Stimulated activated naive CD8-positive, alpha-beta T cell treated with anti-CD3 and anti-CD28 coated beads, Interleukin-15, amount 100 ng/mL, for 72 hours (primary cell): ENCODE data around the gene SPATS2L.
"Not testable (repeated sequence)": the region's sequence is repeated elsewhere in the genome, so short reads cannot be mapped to it uniquely, and the experiment has no call there.

Source experiments
- ATAC-seq: fragments of 150-1000 bp; cut with Tn5 transposase; 2 replicates; pipeline ENCODE4 v1.10.0; 2021; ENCODE audit warnings: mild to moderate bottlenecking, moderate library complexity
- DNase-seq, 2 donors: peaks; one replicate each; pipeline ENCODE4 v3.0.0; 2021 to 2022
- H3K27ac Mint-ChIP-seq, 2 donors: one replicate each; pipeline ENCODE4 v1.8.0; 2022; ENCODE audit warnings: mild to moderate bottlenecking in 2 of 2, mixed read lengths in 2 of 2, moderate library complexity in 2 of 2
- H3K27me3 Mint-ChIP-seq: one replicate; pipeline ENCODE4 v1.8.0; 2022; ENCODE audit warnings: mixed read lengths
- H3K4me1 Mint-ChIP-seq: one replicate; pipeline ENCODE4 v1.8.0; 2022; ENCODE audit warnings: mild to moderate bottlenecking, mixed read lengths
- H3K4me3 Mint-ChIP-seq, 2 donors: one replicate each; pipeline ENCODE4 v1.8.0; 2022; ENCODE audit warnings: mild to moderate bottlenecking in 2 of 2, mixed read lengths in 2 of 2, moderate library complexity in 1 of 2
- H3K9me3 Mint-ChIP-seq, 2 donors: one replicate each; pipeline ENCODE4 v1.8.0; 2022; ENCODE audit warnings: mixed read lengths in 2 of 2

Gene SPATS2L

DNA sequence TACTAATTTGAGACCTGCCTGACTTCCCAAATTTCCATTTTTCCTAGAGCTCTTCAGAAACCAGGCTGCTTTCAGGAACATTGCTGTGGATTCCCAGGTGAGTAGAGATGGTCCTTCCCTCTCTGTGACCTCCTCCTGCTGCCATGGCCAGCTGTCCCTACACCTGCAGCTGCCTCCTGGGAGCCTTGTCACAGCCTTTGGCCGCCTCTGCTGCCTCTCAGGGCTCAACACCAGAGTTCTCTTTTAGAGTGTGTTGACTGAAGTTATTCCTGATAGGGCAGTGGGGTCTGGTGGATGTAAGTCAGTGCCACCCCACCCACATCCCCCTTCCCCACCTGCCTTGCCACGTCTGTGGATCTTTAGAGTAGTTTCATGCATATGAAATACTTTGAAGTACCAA lies 22.9 kb downstream of the SPATS2L start:
- Mint-ChIP-seq H3K27ac (no peak overlapping the region), H3K4me1 (no peaks in the 10 kb centered on the region), H3K27me3 (peaks cover 16% of the 10 kb centered on the region), H3K9me3 (no peaks in the 10 kb centered on the region), H3K4me3 (no peak overlapping the region)
- no peak for DNase-seq
- no peak for ATAC-seq

DNA sequence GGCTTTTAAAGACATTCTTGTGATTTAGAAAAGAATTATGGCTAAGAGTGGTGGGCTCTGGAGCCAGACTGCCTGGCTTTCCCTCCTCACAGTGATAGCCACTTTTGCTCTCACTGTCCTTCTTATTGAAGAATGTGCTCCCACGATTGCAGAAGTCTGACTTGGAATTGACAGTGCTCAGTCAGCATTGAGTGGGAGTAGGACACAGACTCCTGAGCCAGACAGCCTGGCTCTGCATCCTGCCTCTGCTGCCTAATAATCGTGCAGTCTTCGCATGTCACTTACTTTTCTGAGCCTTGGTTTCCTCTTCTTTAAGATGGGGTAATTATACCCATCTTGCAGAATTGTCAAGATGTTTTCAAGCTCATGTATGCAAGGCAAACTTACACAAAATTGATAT lies 23.3 kb downstream of the SPATS2L start:
- H3K27ac Mint-ChIP-seq: peak overlapping the region in 1 of 2 donors; percentile 42
- H3K9me3 Mint-ChIP-seq: no peaks in the 10 kb centered on the region
- no peak overlapping the region for H3K4me3 Mint-ChIP-seq
- H3K4me1 Mint-ChIP-seq: no peaks in the 10 kb centered on the region
- H3K27me3 Mint-ChIP-seq: peaks cover 16% of the 10 kb centered on the region
- no peak for DNase-seq
- no peak for ATAC-seq

DNA sequence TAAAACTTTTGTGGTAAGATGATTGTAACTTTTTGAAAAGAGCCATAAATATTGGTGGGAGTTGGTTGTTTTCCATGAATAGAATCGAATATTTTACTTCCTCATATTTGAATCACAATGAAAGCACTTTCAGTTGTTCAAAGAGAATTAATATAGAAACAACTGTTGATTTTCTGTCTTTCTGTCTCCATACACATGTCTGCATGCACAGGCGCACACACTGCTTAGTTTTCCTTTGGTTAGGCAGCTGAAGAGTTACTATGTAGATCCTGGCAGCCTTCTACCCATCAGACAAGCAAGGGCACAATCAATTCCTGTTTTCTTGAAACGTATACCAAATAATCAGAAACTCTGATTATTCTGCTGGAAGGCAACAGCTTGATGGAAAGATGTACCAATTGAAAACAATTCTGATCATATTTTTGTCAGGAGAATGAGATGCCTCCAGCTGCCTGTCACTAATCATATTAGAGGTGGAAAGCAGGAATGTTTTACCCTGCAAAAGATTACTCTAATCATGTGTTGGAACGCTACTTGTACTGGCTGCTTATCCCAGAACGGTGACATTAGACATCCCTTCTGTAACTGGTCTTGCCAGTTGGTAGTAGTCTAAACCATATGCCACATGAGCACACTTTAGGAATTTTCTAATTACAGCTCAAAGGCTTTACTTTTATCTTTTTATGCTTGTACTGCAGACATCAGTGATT lies 24.0 kb downstream of the SPATS2L start:
- DNase-seq (no peak), ATAC-seq (no peak)
- Mint-ChIP-seq H3K27ac (no peak overlapping the region), H3K4me1 (no peaks in the 10 kb centered on the region), H3K9me3 (no peaks in the 10 kb centered on the region), H3K4me3 (no peak overlapping the region), H3K27me3 (peaks cover 16% of the 10 kb centered on the region)

DNA sequence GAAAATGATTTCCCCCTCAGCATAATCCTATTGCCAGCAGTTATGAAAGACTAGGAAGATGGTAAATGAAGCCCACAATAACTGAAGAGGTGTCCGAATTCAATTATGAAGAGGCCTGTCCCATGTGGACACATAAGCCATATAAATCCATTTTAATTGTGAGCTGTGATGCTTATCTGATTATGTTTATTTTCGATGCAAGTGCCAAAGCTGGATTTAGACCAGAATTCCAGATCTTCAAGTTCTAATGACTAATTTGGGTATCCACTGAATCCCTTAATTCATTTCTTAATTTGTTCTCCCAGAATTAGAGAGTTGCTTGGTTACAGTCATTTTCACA lies 24.5 kb downstream of the SPATS2L start:
- Mint-ChIP-seq H3K27me3 (peaks cover 16% of the 10 kb centered on the region), H3K9me3 (no peaks in the 10 kb centered on the region), H3K27ac (no peak overlapping the region), H3K4me1 (no peaks in the 10 kb centered on the region), H3K4me3 (no peak overlapping the region)
- DNase-seq: no peak
- ATAC-seq: no peak

DNA sequence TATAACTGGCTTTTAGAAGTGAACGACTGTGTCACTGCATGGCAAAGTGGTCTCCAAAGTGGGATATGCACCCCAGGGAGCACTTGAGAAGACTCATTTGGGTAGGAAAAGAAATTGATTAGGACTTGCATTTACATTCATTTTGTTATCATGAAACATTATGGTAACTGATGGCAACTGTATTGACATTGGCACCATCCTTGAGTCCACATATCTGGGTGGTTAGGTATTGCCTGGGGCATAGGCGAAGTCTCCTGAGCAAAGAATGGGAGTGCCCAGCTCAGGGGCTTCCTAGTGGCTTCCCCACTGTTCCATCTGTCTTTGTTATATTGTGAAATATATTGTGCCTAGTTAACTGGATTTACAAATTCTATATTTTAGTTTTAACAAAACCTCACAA lies 29.2 kb downstream of the SPATS2L start:
- no peak for ATAC-seq
- DNase-seq: no peak
- peaks cover 11% of the 10 kb centered on the region for H3K27me3 Mint-ChIP-seq
- H3K4me1 Mint-ChIP-seq: no peaks in the 10 kb centered on the region
- H3K4me3 Mint-ChIP-seq: no peak overlapping the region
- H3K9me3 Mint-ChIP-seq: no peaks in the 10 kb centered on the region
- H3K27ac Mint-ChIP-seq: no peak overlapping the region

DNA sequence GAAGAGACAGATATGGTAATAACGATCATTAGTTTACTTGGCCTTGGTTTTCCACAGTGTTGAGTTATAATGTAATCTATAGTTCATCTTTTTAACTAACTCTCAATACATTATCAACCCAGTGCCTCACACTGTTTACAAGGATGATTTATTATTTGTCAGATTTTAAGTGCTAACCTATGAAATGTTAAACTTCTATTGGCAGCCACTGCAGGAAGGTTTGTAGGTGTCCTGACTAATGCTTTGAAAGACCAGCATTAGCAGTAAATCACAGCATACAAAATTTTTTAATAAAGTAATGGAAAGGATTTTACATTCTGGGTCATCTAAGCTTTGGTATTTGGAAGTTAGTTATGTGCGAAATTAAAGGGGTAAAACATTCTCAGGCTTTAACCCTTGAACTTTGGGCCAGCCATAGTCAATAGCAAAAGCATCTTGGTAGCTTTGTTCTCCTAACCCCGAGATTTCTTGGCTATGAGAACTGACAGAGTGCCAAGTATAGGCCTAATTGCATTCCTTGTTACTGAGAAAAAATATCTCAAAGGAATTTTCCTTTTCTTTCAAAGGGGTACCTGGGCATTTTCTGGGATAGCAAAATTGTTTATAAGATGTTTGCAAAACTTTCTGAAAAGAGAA lies 30.6 kb downstream of the SPATS2L start:
- Mint-ChIP-seq H3K27me3 (no peaks in the 10 kb centered on the region), H3K4me3 (no peak overlapping the region), H3K9me3 (no peaks in the 10 kb centered on the region), H3K27ac (no peak overlapping the region), H3K4me1 (no peaks in the 10 kb centered on the region)
- ATAC-seq: no peak
- DNase-seq: no peak

DNA sequence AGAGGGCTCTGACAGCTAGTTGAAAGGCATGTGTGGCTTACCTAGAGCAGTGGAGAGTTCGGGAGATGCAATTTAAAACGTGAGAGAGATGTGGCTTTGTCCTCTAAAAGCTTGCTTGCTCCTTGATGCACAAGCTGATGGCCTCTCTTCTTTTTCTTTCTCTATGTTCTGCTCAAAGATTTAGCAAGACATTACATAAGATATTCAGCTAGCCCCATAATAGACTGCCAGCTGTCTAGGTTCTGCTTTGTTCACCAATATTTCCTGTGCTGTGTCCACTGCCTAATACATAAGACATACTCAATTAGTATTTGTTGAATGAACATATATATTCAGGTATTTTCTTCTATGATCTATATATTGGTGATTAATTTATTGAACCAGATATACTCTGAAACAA lies 31.1 kb downstream of the SPATS2L start:
- DNase-seq: no peak
- ATAC-seq: no peak
- no peak overlapping the region for H3K27ac Mint-ChIP-seq
- H3K4me1 Mint-ChIP-seq: no peaks in the 10 kb centered on the region
- no peaks in the 10 kb centered on the region for H3K27me3 Mint-ChIP-seq
- no peak overlapping the region for H3K4me3 Mint-ChIP-seq
- H3K9me3 Mint-ChIP-seq: no peaks in the 10 kb centered on the region

DNA sequence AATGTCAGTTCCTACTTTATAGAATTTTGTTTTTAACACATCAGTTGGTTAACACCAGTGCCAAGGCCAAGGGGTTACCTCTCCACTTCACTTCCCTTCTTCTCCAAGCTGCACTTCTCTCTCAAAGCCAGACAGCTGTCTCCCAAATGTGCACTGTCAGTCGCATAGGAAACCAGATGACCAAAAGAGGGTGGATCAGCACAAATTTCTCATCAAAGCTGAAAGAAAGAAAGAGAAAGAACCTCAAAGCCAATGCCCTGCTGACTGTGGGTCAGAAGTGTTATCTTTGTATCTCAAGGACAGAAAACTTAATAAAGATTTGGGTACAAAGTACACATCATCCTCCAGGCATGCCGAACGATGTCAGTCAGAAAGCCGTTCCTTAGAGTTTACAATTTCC lies 32.2 kb downstream of the SPATS2L start:
- Mint-ChIP-seq H3K4me3 (no peak overlapping the region), H3K27me3 (no peaks in the 10 kb centered on the region), H3K27ac (no peak overlapping the region), H3K4me1 (no peaks in the 10 kb centered on the region), H3K9me3 (no peaks in the 10 kb centered on the region)
- DNase-seq (no peak), ATAC-seq (no peak)

DNA sequence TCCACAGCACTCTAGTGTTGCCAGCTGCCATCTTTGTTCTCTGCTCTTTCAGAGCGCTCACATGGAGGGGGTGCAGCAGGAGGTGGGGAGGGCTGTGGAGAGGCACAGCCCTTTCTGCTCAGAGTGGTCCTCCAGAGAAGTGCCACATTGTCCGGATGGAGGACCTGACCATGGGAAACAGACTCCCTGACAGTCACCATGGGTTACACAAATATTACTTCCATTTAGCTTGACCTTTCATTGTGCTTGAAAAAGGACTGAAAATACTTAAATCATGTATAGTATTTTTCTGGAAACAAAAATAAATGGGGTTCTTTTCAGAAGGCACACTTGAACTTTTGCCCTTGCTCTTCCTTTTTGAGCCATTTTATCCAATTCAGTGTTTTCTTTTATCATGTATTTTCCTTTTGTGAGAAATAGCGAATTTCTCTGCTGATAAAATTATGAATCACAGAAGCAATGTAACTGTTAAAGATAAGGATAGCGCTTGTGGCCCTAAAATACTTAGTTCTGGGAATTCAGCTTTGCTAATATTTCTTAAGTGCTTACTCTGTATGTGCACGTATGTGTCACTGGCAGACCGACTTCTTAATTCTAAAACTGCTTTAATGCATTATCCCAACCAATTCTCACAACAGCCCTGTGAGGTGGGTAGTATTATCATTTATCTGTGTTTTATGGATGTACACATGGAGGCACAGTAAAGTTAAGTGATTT lies 34.2 kb downstream of the SPATS2L start:
- DNase-seq: no peak
- no peak overlapping the region for H3K4me3 Mint-ChIP-seq
- ATAC-seq: no peak
- H3K4me1 Mint-ChIP-seq: no peaks in the 10 kb centered on the region
- H3K9me3 Mint-ChIP-seq: no peaks in the 10 kb centered on the region
- no peak overlapping the region for H3K27ac Mint-ChIP-seq
- no peaks in the 10 kb centered on the region for H3K27me3 Mint-ChIP-seq

DNA sequence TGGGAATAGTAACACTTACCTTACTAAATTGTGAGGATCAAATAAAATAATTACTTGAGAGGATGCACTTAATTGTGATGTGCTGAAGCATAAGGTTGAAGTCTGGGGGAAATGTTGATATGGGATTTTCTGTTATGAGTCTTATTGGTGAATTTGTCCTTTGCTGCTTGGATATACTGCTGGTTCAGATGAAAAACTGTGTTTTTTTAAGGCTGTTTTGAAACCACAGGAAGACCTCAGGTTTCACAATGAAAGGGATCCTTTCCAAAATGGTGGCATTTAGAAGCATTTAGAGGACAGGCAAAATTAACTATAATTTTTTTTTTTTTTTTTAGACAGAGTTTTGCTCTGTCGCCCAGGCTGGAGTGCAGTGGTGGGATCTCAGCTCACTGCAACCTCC lies 34.9 kb downstream of the SPATS2L start:
- H3K27me3 Mint-ChIP-seq: no peaks in the 10 kb centered on the region

DNA sequence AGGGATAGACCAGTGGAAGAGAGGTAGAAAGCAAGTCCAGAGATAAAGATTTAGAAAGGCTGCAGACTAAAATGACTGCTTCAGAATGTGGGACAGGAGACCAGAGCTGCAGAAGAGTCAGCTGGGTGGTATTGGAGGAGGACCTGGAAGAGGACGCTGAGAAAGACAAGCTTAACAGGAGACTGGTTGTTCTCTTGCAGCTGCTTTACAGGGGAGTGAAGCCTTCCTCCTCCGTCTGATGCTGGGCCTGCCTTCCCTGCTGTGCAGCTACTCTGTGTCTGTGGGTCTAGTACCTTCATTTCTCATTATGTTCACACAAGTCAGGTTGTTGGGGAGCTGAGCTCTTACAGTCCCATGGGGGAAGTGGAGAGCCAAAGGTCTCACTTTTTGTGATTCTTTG lies 35.7 kb downstream of the SPATS2L start:
- no peak overlapping the region for H3K4me3 Mint-ChIP-seq
- DNase-seq (no peak), ATAC-seq (no peak)
- H3K27ac Mint-ChIP-seq: no peak overlapping the region
- no peaks in the 10 kb centered on the region for H3K27me3 Mint-ChIP-seq
- H3K4me1 Mint-ChIP-seq: no peaks in the 10 kb centered on the region
- no peaks in the 10 kb centered on the region for H3K9me3 Mint-ChIP-seq

More for the DNA sequence above, 34.9 kb downstream of the SPATS2L start:
- Mint-ChIP-seq H3K4me3 (no peak overlapping the region), H3K27ac (no peak overlapping the region), H3K4me1 (no peaks in the 10 kb centered on the region), H3K9me3 (no peaks in the 10 kb centered on the region)
- ATAC-seq: no peak
- DNase-seq: no peak

DNA sequence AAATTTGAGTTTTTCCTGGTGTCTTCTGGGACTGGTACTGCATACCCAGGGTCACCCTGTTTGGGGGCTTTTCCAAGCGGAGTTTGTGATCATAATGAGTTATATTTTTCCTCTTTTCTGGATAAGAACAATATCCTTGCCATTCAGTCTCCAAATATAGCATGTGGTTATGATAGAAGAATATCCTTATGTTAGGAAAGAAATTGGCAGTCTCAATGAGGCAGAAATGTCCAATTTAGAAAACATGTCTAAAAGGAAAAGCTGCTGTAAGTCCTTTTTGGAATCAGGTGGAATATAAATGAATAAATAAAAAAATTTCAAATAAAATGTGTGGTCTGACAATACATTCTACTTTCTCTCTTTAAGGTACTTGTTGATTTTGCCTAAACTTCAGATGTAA lies 36.2 kb downstream of the SPATS2L start:
- Mint-ChIP-seq H3K4me3 (no peak overlapping the region), H3K27me3 (no peaks in the 10 kb centered on the region), H3K4me1 (no peaks in the 10 kb centered on the region), H3K27ac (no peak overlapping the region), H3K9me3 (no peaks in the 10 kb centered on the region)
- DNase-seq (no peak), ATAC-seq (no peak)

DNA sequence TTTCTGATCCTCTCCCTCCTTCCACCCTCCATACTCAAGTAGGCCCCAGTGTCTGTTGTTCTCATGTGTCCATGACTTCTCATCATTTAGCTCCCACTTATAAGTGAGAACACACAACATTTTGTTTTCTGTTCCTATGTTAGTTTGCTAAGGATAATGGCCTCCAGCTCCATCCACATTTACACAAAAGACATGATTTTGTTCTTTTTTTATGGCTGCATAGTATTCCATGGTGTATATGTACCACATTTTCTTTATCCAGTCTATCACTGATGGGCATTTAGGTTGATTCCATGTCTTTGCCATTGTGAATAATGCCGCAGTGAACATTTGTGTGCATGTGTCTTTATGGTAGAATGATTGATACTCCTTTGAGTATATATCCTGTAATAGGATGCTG lies 37.7 kb downstream of the SPATS2L start:
- not testable (repeated sequence) for H3K9me3 Mint-ChIP-seq, H3K27ac Mint-ChIP-seq, ATAC-seq, H3K4me1 Mint-ChIP-seq, H3K27me3 Mint-ChIP-seq, H3K4me3 Mint-ChIP-seq, DNase-seq

DNA sequence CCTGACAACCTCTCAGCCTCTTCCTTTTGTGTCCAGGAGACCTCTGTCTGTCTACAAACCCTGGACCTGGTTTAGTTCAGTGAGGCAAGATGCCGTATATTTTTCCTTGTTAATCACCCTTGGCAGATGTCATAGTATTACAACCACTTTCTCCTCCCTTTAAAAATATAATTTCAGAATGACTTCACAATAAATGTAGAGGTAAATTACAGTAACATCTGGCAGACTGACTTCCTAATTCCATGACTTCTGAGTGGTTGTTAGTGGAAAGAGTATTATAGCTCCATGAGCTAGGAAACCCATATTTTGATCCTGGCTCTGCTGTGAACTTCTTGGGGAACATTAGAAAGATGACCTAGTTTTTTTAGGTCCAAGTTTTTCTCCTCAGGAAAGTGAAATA lies 39.5 kb downstream of the SPATS2L start:
- ATAC-seq (no peak), DNase-seq (no peak)
- Mint-ChIP-seq H3K4me3 (no peak overlapping the region), H3K27me3 (no peaks in the 10 kb centered on the region), H3K27ac (no peak overlapping the region), H3K9me3 (no peaks in the 10 kb centered on the region), H3K4me1 (no peaks in the 10 kb centered on the region)

DNA sequence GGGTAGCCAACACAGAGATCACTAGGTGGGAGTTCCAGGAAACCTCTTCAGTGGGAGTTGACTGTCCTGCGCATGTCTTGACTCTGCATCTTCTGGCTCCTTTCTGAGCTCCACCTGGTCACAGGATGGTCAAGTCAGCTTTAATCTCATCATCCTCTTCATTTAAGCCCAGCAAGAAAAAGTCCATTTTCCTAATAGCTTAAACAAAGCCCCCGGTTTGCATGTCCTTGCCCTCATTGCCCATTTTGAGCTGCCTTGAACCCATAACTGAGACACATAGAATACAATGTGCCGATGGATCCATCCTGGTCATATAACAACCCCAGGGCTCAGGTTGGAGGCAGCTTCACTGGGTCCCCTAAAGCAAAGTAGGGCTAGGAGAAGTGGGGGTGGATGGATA lies 40.8 kb downstream of the SPATS2L start:
- H3K9me3 Mint-ChIP-seq: no peaks in the 10 kb centered on the region
- ATAC-seq: no peak
- DNase-seq: no peak
- H3K4me3 Mint-ChIP-seq: no peak overlapping the region
- no peaks in the 10 kb centered on the region for H3K27me3 Mint-ChIP-seq
- H3K4me1 Mint-ChIP-seq: no peaks in the 10 kb centered on the region
- no peak overlapping the region for H3K27ac Mint-ChIP-seq

DNA sequence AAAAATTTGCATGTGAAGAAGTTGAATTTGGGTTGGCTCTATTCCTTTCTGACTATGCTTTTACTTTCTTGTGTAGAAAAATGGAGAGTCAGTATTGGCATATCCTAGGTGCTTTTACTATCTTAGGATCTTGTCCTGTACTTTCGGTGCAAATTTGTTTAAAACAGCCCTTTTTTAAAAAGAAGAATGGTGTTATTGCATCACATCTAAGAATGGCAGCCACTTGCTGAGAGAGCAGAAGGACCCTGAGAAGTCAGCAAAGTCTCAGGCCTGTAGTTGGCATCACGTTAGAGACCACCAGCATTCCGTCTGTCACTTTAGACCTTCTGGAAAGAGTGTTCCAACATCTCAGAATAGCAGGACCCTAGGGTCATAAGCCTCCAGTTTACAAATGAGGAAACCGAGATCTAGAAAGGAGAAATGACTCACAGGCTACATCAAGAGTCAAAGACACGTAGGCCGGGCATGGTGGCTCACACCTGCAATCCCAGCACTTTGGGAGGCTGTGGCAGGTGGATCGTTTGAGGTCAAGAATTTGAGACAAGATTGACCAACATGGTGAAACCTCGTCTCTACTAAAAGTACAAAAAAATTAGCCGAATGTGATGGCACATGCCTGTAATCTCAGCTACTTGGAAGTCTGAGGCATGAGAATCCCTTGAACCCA lies 42.5 kb downstream of the SPATS2L start:
- no peak for DNase-seq

More for the DNA sequence above, 42.5 kb downstream of the SPATS2L start:
- no peak overlapping the region for H3K27ac Mint-ChIP-seq
- no peaks in the 10 kb centered on the region for H3K4me1 Mint-ChIP-seq
- H3K4me3 Mint-ChIP-seq: no peak overlapping the region
- no peaks in the 10 kb centered on the region for H3K9me3 Mint-ChIP-seq
- ATAC-seq: no peak
- H3K27me3 Mint-ChIP-seq: peaks cover 8% of the 10 kb centered on the region
